ENCODE data around the gene TFEB.

DNA sequence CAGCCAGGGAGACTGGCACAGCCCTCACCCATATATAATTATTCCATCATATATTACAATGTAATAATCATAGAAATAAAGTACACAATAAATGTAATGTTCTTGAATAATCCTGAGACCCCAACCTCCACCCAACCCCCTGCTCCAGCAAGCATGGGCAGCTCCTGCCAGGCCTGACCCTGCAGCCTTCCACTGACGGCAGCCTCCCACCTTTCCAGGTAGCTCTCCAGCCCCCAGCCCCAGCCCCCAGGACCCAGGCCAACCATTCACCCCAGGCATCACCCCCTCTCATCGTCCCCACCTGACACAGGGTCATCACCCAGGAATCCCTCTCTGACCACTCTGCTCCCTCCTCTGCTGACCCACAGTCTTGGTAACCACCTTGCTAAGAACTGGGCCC lies 14.6 kb downstream of the TFEB start:
- TF ChIP-seq, protein P1, sequence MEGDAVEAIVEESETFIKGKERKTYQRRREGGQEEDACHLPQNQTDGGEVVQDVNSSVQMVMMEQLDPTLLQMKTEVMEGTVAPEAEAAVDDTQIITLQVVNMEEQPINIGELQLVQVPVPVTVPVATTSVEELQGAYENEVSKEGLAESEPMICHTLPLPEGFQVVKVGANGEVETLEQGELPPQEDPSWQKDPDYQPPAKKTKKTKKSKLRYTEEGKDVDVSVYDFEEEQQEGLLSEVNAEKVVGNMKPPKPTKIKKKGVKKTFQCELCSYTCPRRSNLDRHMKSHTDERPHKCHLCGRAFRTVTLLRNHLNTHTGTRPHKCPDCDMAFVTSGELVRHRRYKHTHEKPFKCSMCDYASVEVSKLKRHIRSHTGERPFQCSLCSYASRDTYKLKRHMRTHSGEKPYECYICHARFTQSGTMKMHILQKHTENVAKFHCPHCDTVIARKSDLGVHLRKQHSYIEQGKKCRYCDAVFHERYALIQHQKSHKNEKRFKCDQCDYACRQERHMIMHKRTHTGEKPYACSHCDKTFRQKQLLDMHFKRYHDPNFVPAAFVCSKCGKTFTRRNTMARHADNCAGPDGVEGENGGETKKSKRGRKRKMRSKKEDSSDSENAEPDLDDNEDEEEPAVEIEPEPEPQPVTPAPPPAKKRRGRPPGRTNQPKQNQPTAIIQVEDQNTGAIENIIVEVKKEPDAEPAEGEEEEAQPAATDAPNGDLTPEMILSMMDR (IDR thresholded peaks at IDR 0.05): no peak
- no peak for TF ChIP-seq ZFX (IDR thresholded peaks at IDR 0.05; ENCODE audit: borderline replicate concordance)

Data from 22Rv1 (cell line).